Endothelial cell of umbilical vein (primary cell): ENCODE results near the gene GLP2R. TPM values are rescaled to one million over a fixed set of nuclear protein-coding genes. Genes with fewer than 3 reads are reported as not detected.

Experiments
- BruUV-seq: library from RNA; stranded (reverse); fragments of 400-500 nt; replicated peaks from 2 replicates; lab custom pipeline; 2021; lab: Mats Ljungman, UMichigan
- CTCF ChIA-PET: fragments of 300-600, 350-600 bp; sonication (Branson Sonifier 250); formaldehyde crosslinking; loops from one replicate; lab custom pipeline; 2021; ENCODE audit warnings: antibody characterized with exemption, inconsistent platforms; lab: Charles Lee
- POLR2A ChIA-PET: fragments of 300-600, 350-600 bp; sonication (Branson Sonifier 250); formaldehyde crosslinking; loops from one replicate; lab custom pipeline; 2021; ENCODE audit warnings: antibody characterized with exemption, inconsistent platforms; lab: Charles Lee
- DNase-seq: peaks from one replicate; pipeline ENCODE4 v3.0.0-alpha.2; 2011; ENCODE audit warnings: low read depth, low spot score
- FAIRE-seq: peaks from 2 replicates; lab custom pipeline; 2011; peaks lifted over from hg19 to GRCh38; lab: Jason Lieb, UNC
- H2AFZ ChIP-seq: 2 replicates; pipeline ENCODE4 v1.6.0; 2012; ENCODE audit warnings: low read depth, low read length, control low read depth, inconsistent platforms
- H3K27ac ChIP-seq: 2 replicates; pipeline ENCODE4 v1.5.1; 2011; ENCODE audit warnings: low read depth, mild to moderate bottlenecking, control low read depth, low read length, moderate library complexity; ENCODE audit not compliant: insufficient read depth
- H3K27me3 ChIP-seq, 2 experiments: 2 replicates each; pipeline versions ENCODE4 v1.6.0 to v1.6.1; 2011; ENCODE audit warnings: low read length in 2 of 2, mixed read lengths in 1 of 2; ENCODE audit not compliant: control insufficient read depth in 2 of 2, insufficient read depth in 2 of 2
- H3K36me3 ChIP-seq, 2 experiments: 2 replicates in 1 of 2; 3 replicates in 1 of 2; pipeline ENCODE4 v1.5.1; 2011; ENCODE audit warnings: low read length in 2 of 2, mild to moderate bottlenecking in 1 of 2, moderate library complexity in 1 of 2; ENCODE audit not compliant: control insufficient read depth in 2 of 2, insufficient read depth in 2 of 2; ENCODE audit errors: extremely low read depth in 1 of 2
- H3K4me1 ChIP-seq: 3 replicates; pipeline ENCODE4 v1.5.1; 2011; ENCODE audit warnings: mild to moderate bottlenecking, low read length; ENCODE audit not compliant: control insufficient read depth, insufficient read depth; ENCODE audit errors: extremely low read depth
- H3K4me2 ChIP-seq: 2 replicates; pipeline ENCODE4 v1.6.1; 2011; ENCODE audit warnings: low read length, control low read depth, mixed read lengths; ENCODE audit not compliant: insufficient read depth
- H3K4me3 ChIP-seq, 3 experiments: fragments of 200-600 bp in 1 of 3; sonication (generic), shearing (Covaris generic) in 1 of 3; replicated peaks in 1 of 3; 2 replicates each; pipeline ENCODE4 v1.5.1; 2011 to 2016; ENCODE audit warnings: control low read depth in 3 of 3, low read length in 3 of 3, mild to moderate bottlenecking in 2 of 3, inconsistent platforms in 1 of 3, low read depth in 1 of 3, moderate library complexity in 1 of 3; ENCODE audit not compliant: insufficient read depth in 1 of 3
- H3K79me2 ChIP-seq: 2 replicates; pipeline ENCODE4 v1.6.0; 2012; ENCODE audit warnings: low read length, inconsistent platforms; ENCODE audit not compliant: control insufficient read depth, insufficient read depth
- H3K9ac ChIP-seq: replicated peaks from 2 replicates; pipeline ENCODE3; 2011; ENCODE audit warnings: low read length, control low read depth; ENCODE audit not compliant: insufficient read depth; ENCODE audit errors: extremely low read depth
- H3K9me1 ChIP-seq: replicated peaks from 3 replicates; pipeline ENCODE4 v1.6.0; 2011; ENCODE audit warnings: mild to moderate bottlenecking, low read length; ENCODE audit not compliant: control insufficient read depth, insufficient read depth; ENCODE audit errors: extremely low read depth
- H3K9me3 ChIP-seq: replicated peaks from 2 replicates; pipeline ENCODE4 v1.5.1; 2012; ENCODE audit warnings: low read length, inconsistent platforms; ENCODE audit not compliant: control insufficient read depth, insufficient read depth
- H4K20me1 ChIP-seq: replicated peaks from 2 replicates; pipeline ENCODE3; 2011; ENCODE audit warnings: mild to moderate bottlenecking, low read length; ENCODE audit not compliant: control insufficient read depth, insufficient read depth; ENCODE audit errors: extremely low read depth
- EZH2 ChIP-seq: IDR thresholded peaks from 2 replicates; pipeline ENCODE4 v1.6.1; 2012; ENCODE audit warnings: borderline replicate concordance, low read depth, mild to moderate bottlenecking, moderate library complexity, low read length, inconsistent platforms; ENCODE audit not compliant: severe bottlenecking
- FOS ChIP-seq: IDR thresholded peaks from 2 replicates; pipeline ENCODE4 v1.6.1; 2011; ENCODE audit warnings: mild to moderate bottlenecking, low read length, moderate library complexity, borderline replicate concordance; ENCODE audit not compliant: insufficient read depth
- GATA2 ChIP-seq: IDR thresholded peaks from 2 replicates; pipeline ENCODE4 v1.7.0; 2011; ENCODE audit warnings: low read depth, mild to moderate bottlenecking, moderate library complexity, mixed read lengths, low read length; ENCODE audit not compliant: insufficient read length, insufficient read depth
- JUN ChIP-seq: IDR thresholded peaks from 2 replicates; pipeline ENCODE4 v1.6.1; 2011; ENCODE audit warnings: borderline replicate concordance, low read depth; ENCODE audit not compliant: insufficient read length, insufficient read depth
- MYC ChIP-seq: IDR thresholded peaks from one replicate; pipeline ENCODE4 v1.6.1; 2011; ENCODE audit warnings: mild to moderate bottlenecking, low read depth, low read length
- POLR2A ChIP-seq: IDR thresholded peaks from 2 replicates; pipeline ENCODE4 v1.6.1; 2012; ENCODE audit warnings: low read depth, mild to moderate bottlenecking, control low read depth, low read length
- POLR2AphosphoS5 ChIP-seq: IDR thresholded peaks from 2 replicates; pipeline ENCODE4 v1.6.1; 2012; ENCODE audit warnings: low read depth, mild to moderate bottlenecking, control low read depth, low read length, moderate library complexity; ENCODE audit not compliant: insufficient read depth
- dilution Hi-C: fragments of 300-500 bp; cut with MboI; formaldehyde crosslinking; loops from one replicate; pipeline ENCODE4 v1.15.0; 2019; ENCODE audit warnings: low sequenced_read_pairs; ENCODE audit not compliant: extremely low pct_ligation_motif_present
- intact Hi-C: fragments of 100-400 bp; cut with micrococcal nuclease; formaldehyde crosslinking; loops from one replicate; pipeline ENCODE4 v1.10.0; 2022
- polyA plus RNA-seq, 4 experiments: library from polyadenylated mRNA; depleted of rRNA in 3 of 4; stranded (reverse) in 3 of 4; unstranded in 1 of 4; fragments of >200 nt; gene quantifications; 2 replicates each; pipeline versions ENCODE4 v1.2.1 to v1.2.3, GENCODE V29; 2011 to 2012; ENCODE audit warnings: missing spikeins in 1 of 4
- total RNA-seq: library from RNA; stranded (reverse); gene quantifications from 2 replicates; pipeline ENCODE4 v1.2.3, GENCODE V29; 2021
- TF ChIP-seq, protein P1 (sequence below): IDR thresholded peaks from 2 replicates; pipeline ENCODE4 v1.6.1; 2011; ENCODE audit not compliant: insufficient read depth, insufficient read length
- TF ChIP-seq, protein P2 (sequence below), 2 donors: IDR thresholded peaks; 1 replicate in 1 of 2; 2 replicates in 1 of 2; pipeline ENCODE4 v1.5.1; 2011; ENCODE audit warnings: low read length in 2 of 2, mild to moderate bottlenecking in 2 of 2, moderate library complexity in 2 of 2, control low read depth in 1 of 2, inconsistent platforms in 1 of 2, low read depth in 1 of 2; ENCODE audit not compliant: insufficient read depth in 1 of 2; ENCODE audit errors: extremely low read depth in 1 of 2

Gene GLP2R
- total and polyA plus RNA-seq, 2 donors (not counting 3 experiments of a cell fraction or from before 2014, with no cell fraction given), result not detected

DNA sequence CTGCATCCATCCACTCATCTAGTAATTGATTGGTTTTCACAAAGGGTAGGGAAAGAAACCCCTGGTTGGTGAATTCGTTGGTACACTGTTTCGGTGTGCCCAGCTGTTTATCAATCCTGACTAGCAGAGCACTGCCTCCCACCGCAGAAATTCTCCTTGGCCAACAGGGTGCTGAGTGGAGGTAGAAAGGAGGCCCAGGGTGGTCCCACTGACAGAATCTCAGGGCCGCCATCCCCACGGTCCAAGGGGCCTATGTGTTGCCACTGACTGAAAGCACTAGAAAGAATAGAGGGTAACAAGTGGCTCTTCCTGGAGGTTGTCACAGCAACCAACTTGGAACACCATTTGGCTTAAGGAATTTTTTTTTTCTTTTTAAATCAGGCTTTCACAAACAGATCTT lies 87.8 kb downstream of the GLP2R start:
- FAIRE-seq, result no peak
- H3K4me2 ChIP-seq, result no peak overlapping the region
- no peaks in the 10 kb centered on the region for H3K79me2 ChIP-seq
- intact Hi-C loops (no loop called here), dilution Hi-C loops (no loop called here)
- H3K4me3 ChIP-seq, result no peak overlapping the region
- CTCF ChIA-PET, result no interaction called here
- no peaks in the 10 kb centered on the region for H3K27me3 ChIP-seq
- H3K9me3 ChIP-seq, result peaks cover 5% of the 10 kb centered on the region
- POLR2A ChIA-PET, result no interaction called here
- no peaks in the 10 kb centered on the region for H3K36me3 ChIP-seq
- no peak overlapping the region for H3K9ac ChIP-seq
- DNase-seq, result no peak
- H3K27ac ChIP-seq, result no peak overlapping the region
- H2AFZ ChIP-seq, result no peak overlapping the region
- no TSS peak for BruUV-seq
- H3K9me1 ChIP-seq, result no peaks in the 10 kb centered on the region
- no peaks in the 10 kb centered on the region for H4K20me1 ChIP-seq
- H3K4me1 ChIP-seq, result no peaks in the 10 kb centered on the region
- no peak for TF ChIP-seq POLR2AphosphoS5
- TF ChIP-seq GATA2, result no peak
- TF ChIP-seq, protein P1, sequence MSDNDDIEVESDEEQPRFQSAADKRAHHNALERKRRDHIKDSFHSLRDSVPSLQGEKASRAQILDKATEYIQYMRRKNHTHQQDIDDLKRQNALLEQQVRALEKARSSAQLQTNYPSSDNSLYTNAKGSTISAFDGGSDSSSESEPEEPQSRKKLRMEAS, result no peak

DNA sequence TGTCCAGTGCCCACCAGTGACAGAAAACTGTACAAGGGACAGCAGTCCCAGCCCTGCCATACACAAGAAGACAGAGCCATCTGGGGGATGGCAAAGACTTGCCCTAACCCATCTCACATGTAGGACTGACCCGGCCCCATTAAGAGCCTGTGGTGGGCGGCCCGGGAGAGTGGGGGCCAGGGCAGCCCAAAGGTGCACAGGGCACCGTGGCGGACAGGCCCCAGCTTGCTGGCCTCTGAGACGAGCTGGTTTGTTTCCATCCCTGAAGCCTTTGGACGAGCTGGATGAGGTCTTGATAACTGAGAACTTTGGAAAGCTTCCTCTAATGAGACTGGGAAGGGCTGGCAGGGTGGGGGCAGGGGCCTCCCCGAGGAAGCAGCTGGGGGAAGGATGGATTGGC lies 90.4 kb downstream of the GLP2R start:
- Histone ChIP-seq H3K27me3 (no peaks in the 10 kb centered on the region), H3K4me3 (no peak overlapping the region), H3K9ac (no peak overlapping the region), H3K27ac (no peak overlapping the region), H3K9me3 (peaks cover 4% of the 10 kb centered on the region), H3K79me2 (no peaks in the 10 kb centered on the region), H3K36me3 (no peaks in the 10 kb centered on the region), H4K20me1 (no peaks in the 10 kb centered on the region), H3K9me1 (no peaks in the 10 kb centered on the region), H3K4me1 (no peaks in the 10 kb centered on the region), H3K4me2 (no peak overlapping the region), H2AFZ (no peak overlapping the region)
- ChIA-PET POLR2A (no interaction called here), CTCF (no interaction called here)
- no TSS peak for BruUV-seq
- TF ChIP-seq, protein P2, sequence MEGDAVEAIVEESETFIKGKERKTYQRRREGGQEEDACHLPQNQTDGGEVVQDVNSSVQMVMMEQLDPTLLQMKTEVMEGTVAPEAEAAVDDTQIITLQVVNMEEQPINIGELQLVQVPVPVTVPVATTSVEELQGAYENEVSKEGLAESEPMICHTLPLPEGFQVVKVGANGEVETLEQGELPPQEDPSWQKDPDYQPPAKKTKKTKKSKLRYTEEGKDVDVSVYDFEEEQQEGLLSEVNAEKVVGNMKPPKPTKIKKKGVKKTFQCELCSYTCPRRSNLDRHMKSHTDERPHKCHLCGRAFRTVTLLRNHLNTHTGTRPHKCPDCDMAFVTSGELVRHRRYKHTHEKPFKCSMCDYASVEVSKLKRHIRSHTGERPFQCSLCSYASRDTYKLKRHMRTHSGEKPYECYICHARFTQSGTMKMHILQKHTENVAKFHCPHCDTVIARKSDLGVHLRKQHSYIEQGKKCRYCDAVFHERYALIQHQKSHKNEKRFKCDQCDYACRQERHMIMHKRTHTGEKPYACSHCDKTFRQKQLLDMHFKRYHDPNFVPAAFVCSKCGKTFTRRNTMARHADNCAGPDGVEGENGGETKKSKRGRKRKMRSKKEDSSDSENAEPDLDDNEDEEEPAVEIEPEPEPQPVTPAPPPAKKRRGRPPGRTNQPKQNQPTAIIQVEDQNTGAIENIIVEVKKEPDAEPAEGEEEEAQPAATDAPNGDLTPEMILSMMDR (IDR thresholded peaks at IDR 0.05; ENCODE audit: extremely low read depth in 1 of 2, insufficient read depth in 1 of 2, low read depth in 1 of 2, low read length in 2 of 2), result no peak
- TF ChIP-seq JUN (no peak), GATA2 (no peak), POLR2AphosphoS5 (no peak), MYC (no peak), EZH2 (no peak), FOS (no peak), POLR2A (no peak)
- TF ChIP-seq, protein P1, result no peak
- no peak for FAIRE-seq
- dilution Hi-C loops, result no loop called here
- intact Hi-C loops, result no loop called here
- no peak for DNase-seq
